Activated effector memory CD4-positive, alpha-beta T cell treated with Interleukin-2 at 50 U/mL for 16 hours (primary cell): ENCODE results near the gene NDUFS3.
"Not testable (repeated sequence)": the region's sequence is repeated elsewhere in the genome, so short reads cannot be mapped to it uniquely, and the experiment has no call there.

Experiments
- DNase-seq: peaks from one replicate; pipeline ENCODE4 v3.0.0-alpha.2; 2020

The NDUFS3 gene

GRCh38 chr11:47578524-47579494, at the start of gene NDUFS3, which contains the start of gene KBTBD4:
Gene NDUFS3 (plus strand): TSS chr11:47579074. CDS start chr11:47579092, 18 bp downstream.
Gene KBTBD4 (minus strand): TSS chr11:47578970. CDS start chr11:47578951, 19 bp downstream.
- DNase-seq: peak; percentile 84

DNA sequence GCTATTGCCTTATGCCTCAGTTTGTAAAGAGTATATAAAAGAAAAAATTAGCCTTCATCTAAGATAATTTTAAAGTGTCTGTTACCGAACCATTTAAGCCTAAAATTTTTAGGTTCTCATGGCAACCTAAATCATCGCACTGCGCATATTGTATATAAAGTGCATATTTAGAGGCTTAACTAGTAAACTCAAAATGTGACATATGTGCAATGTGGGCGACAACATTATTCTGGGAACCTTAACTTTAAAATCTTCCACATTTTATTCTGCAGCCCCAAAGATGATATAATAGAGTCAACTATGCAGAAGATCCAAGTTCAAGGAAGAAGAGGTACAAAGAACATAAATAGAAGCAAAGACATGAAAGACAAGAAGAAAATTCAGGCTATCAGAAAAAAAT, 48.9 kb upstream of the NDUFS3 start:
- DNase-seq: no peak

DNA sequence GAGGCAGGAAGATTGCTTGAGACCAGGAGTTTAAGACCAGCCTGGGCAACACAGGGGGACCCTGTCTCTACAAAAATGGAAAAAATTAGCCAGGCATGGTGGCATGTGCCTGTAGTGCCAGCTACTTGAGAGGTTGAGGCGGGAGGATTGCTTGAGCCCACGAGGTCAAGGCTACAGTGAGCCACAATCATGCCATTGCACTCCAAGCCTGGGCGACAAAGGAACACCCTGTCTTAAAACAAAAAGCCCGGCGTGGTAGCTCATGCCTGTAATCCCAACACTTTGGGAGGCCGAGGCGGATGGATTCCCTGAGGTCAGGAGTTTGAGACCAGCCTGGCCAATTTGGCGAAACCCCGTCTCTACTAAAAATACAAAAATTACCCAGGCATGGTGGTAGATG, 48.2 kb upstream of the NDUFS3 start:
- DNase-seq: not testable (repeated sequence)

- no peak for DNase-seq
These were observed 47.2 kb upstream of the NDUFS3 start for GRCh38 chr11:47531666-47532065.

GRCh38 chr11:47532597-47533213, 46.2 kb upstream of the NDUFS3 start:
- DNase-seq: no peak

- DNase-seq: no peak
These were observed 45.2 kb upstream of the NDUFS3 start for GRCh38 chr11:47533690-47534151.

- no peak for DNase-seq
These were observed 44.1 kb upstream of the NDUFS3 start for GRCh38 chr11:47534704-47535251.

- DNase-seq: no peak
These were observed 42.0 kb upstream of the NDUFS3 start for GRCh38 chr11:47536915-47537314.

DNA sequence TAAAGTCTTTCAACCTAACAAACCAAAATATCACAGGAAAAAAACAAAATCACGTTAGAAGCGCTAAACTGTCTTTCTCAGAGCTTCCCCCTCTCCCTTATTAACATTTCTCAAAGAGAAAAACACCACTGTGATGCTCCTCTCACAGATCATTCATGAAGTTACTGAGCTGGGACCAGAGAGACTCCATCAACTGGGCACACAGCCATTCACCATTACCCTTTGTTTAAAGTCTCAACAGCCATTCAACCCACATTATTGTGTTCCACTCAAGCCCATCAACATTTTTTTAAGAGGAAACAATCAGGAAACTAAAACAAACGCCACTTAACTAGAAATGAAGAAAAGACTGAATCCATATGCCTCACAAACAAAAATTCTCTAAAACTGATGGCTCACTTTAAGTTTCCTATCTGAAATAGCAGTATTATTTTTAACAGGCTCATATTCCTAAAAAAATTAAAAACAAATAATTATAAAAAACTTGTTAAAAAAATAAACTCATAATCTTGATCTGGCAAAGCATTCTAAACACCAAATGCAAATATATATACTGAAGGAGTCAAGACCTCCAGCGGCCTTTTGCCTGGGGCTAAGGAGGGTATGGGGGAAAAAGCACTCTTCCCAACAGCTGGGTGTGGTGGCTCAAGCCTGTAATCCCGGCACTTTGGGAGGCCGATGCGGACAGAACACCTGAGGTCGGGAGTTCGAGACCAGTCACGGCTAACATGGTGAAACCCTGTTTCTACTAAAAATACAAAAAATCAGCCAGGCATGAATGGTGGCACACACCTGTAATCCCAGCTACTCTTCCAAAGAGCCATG, 39.9 kb upstream of the NDUFS3 start:
- DNase-seq: no peak

GRCh38 chr11:47539681-47540039, 39.2 kb upstream of the NDUFS3 start:
- DNase-seq: no peak

DNA sequence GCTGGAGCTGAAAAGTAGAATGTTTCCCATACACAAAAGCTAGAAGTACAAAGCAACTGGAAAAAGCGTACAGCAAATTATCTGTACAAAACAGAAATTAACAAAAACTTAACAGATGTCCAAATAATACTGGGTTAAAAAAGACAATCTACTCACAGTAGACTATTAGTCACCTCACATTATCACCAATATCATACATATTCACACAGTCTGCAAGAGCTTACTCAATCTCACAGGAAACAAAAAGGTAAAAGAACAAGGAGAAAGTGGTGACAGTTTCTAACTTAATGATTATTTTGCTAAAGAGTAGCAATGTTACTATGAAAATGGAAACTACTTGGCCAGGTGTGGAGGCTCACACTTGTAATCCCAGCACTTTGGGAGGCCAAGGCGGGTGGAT, 37.8 kb upstream of the NDUFS3 start:
- DNase-seq: no peak

DNA sequence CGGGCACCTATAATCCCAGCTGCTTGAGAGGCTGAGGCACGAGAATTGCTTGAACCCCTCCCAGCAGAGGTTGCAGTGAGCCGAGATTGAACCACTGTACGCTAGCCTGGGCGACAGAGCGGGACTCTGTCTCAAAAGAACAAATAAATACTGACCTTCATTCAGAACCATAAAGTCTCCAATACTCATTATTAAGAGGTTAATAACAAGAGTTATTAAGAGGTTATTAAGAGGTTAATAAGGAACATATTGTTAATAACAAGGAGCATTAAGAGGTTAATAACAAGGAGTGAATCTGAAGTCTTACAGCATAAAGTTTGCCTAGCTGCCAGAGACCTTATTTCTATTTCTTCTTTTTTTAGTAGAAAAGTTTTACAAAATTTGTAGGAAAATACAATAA, 33.6 kb upstream of the NDUFS3 start:
- no peak for DNase-seq

GRCh38 chr11:47546274-47546673, 32.6 kb upstream of the NDUFS3 start:
- not testable (repeated sequence) for DNase-seq

DNA sequence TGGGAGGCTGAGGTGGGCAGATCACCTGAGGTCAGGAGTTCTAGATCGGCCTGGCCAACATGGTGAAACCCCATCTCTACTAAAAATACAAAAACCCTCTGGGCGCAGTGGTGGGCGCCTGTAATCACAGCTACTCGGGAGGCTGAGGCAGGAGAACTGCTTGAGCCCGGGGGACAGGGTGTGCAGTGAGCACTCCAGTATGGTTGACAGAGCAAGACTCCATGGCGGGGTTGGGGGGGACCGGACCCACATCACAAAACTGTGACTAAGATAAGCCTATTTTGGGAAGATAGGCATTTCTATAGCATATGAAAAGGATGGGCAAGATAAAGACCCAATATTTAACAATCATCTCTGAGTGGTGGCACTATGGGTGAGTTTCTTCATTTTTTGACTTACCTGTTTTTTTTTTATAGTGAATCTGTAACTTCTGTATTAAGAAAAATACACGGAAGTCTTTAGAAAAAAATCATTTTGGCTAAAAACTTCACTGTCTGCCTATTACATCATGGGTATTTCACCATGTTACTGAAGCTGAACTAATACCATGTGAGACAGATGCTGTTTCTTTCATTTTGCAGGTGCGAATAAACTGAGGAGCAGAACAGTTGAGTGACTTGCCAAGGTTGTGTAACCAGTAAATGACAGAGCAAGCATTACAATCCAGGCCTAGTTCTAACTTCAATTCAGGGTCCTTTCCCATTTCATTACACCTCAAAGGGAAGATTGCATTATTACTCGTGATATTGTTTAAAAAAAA, 28.4 kb upstream of the NDUFS3 start:
- DNase-seq: no peak

- no peak for DNase-seq
These were observed 27.8 kb upstream of the NDUFS3 start for GRCh38 chr11:47551086-47551485.

GRCh38 chr11:47552056-47552565, 26.8 kb upstream of the NDUFS3 start:
- no peak for DNase-seq

DNA sequence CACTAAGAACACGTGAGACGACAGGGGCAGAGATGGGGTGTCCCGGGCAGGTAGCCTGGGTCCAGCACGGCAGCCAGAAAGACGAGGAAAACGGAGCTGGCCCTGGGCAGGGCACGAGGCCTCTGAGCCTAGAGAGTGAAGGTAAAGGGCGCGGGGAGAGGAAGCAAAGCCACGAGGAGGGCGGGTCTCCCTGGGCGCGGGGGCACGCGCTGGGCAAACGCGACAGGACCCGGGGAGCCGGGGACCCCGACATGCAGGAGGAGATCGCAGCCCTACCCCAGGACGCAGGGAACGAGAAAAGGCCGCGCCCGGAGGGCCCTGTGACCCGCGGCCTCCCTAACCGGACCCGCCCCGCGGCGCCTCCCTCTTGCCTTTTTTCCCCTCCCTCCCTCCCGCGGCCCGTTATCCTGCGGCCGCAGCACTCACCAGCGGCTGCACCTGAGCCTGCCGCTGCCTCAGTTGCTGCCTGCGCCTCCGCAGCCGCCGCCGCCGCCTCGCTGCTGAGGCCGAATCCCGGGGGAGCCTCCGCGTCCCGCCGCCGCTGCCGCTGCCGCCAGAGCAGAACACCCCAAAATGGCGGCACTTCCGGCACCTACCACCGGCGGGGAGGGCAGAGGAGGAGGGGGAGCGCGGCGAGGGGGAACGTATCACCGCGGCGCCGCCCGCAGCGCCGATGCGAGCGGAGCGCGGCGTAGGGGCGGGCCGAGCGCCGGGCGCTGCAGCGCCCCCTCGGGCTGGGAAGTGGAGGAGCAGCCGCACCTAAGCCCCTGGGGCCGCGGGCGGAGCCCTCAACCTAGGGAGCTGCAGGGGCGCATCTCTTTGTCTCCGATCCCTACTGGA, 26.1 kb upstream of the NDUFS3 start, which contains the start of gene CELF1:
TSS of gene CELF1 (minus strand) at position 567 of the 840 bp plus-strand sequence. CDS start 53,609 bp downstream, outside the sequence.
- peak; percentile 92 for DNase-seq

GRCh38 chr11:47553406-47553743, 25.5 kb upstream of the NDUFS3 start:
- DNase-seq: no peak

- DNase-seq: not testable (repeated sequence)
These were observed 21.9 kb upstream of the NDUFS3 start for GRCh38 chr11:47557004-47557403.

GRCh38 chr11:47558695-47559094, 20.2 kb upstream of the NDUFS3 start:
- no peak for DNase-seq

GRCh38 chr11:47560426-47560825, 18.4 kb upstream of the NDUFS3 start:
- no peak for DNase-seq
